Measurements from ENCODE around the gene OR13H1. TPM values are rescaled to one million over a fixed set of nuclear protein-coding genes. Genes with fewer than 3 reads are reported as not detected.
"Not testable (repeated sequence)": the region's sequence is repeated elsewhere in the genome, so short reads cannot be mapped to it uniquely, and the experiment has no call there.

OR13H1 gene, protein sequence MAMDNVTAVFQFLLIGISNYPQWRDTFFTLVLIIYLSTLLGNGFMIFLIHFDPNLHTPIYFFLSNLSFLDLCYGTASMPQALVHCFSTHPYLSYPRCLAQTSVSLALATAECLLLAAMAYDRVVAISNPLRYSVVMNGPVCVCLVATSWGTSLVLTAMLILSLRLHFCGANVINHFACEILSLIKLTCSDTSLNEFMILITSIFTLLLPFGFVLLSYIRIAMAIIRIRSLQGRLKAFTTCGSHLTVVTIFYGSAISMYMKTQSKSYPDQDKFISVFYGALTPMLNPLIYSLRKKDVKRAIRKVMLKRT
- total RNA-seq (2014; rRNA removed; shearing (Covaris generic)), result not detected in 2 replicates

DNA sequence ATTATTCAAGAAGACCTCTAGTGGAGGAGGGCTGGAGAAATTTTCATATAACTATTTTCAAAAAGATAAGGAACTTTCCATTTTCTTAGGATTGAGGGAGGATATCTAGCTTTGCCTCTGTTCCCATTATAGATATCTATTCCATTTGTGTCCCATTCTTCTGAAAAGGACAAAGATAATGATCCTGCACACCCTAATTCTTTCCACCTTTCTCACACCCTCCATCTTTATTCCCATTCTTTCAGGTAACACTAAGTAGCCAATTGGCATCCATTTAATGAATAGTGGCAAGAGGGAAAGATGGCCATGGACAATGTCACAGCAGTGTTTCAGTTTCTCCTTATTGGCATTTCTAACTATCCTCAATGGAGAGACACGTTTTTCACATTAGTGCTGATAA lies at the start of gene OR13H1:
TSS of gene OR13H1 (plus strand) at position 301 of the 400 bp plus-strand sequence. CDS start at position 301, 0 bp downstream.
- H3K4me1 ChIP-seq, result no peaks in the 10 kb centered on the region
- H3K36me3 ChIP-seq, result no peaks in the 10 kb centered on the region
- no peaks in the 10 kb centered on the region for H3K27me3 ChIP-seq
- no peak within 1 kb of the TSS for H3K27ac ChIP-seq
- no peak within 1 kb of the TSS for H3K4me3 ChIP-seq
- H3K9me3 ChIP-seq (replicated peaks), result no peaks in the 10 kb centered on the region
- no peak for DNase-seq

DNA sequence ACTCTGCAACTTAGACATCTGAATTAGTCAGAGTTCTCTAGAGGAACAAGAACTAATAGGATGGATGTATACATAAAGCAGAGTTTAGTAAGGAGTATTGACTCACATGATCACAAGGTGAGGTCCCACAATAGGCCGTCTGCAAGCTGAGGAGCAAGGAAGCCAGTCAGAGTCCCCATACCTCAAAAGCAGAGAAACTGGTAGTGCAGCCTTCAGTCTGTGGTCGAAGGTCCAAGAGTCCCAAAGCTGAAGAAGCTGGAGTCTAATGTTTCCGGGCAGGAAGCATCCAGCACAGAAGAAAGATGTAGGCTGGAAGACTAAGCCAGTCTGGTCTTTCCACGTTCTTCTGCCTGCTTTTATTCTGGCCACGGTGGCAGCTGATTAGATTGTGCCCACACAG lies 42.3 kb upstream of the OR13H1 start:
- not testable (repeated sequence) for H3K36me3 ChIP-seq; H3K27me3 ChIP-seq; DNase-seq; H3K27ac ChIP-seq; H3K4me3 ChIP-seq; H3K9me3 ChIP-seq (replicated peaks); H3K4me1 ChIP-seq

DNA sequence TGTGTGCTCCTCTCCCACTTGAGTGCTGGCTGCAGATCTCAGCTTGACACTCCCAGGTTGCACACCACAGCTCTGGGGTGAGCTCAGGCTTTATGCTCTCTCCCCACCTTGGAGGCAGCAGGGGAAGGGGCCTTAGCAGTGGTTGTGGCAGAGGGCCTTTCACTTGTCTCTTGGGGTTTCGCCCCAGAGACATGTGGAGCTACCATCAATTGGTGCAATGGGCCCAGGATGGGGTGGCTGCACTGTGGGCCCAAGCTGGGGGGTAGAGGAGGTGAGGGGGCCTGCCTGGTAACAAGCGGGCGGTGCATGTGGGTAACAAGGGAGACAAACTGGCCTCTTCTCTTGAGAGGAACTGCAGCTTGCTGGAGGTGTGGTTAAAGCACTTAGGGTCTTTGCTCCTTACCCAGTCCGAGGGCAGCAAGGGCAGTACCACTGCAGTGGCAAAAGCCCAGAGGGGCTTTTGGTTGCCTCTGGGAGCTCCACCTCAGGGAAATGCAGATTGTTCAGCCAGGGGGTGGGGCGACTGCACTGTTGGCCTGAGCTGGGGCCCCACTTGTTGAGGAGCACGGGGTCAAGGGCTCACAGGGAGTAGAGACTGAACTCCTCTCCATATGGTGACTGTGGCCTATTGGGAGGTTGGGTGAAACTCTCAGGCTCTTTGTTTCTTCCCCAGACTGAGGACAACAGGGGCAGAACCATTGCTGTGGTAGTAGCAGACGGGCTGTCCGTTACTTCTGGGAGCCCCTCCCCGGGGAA lies 30.5 kb upstream of the OR13H1 start:
- Histone ChIP-seq H3K9me3 (replicated peaks) (no peaks in the 10 kb centered on the region), H3K4me1 (no peaks in the 10 kb centered on the region), H3K27me3 (no peaks in the 10 kb centered on the region), H3K27ac (no peak overlapping the region), H3K4me3 (no peak overlapping the region), H3K36me3 (no peaks in the 10 kb centered on the region)
- DNase-seq, result no peak

DNA sequence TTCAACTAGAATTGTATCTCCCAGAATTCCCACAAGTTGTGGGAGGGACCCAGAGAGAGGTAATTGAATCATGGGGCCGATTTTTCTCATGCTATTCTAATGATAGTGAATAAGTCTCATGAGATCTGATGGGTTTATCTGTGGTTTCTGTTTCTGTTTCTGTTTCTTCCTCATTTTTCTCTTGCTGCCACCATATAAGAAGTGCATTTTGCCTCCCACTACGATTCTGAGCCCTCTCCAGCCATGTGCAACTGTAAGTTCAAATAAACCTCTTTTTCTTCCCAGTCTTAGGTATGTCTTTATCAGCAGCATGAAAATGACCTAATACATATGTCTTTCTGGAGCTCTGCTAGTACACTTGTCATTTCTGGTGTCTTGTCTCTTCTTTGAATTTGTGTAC lies 22.1 kb upstream of the OR13H1 start:
- Histone ChIP-seq H3K9me3 (replicated peaks) (no peaks in the 10 kb centered on the region), H3K27ac (no peak overlapping the region), H3K4me1 (no peaks in the 10 kb centered on the region), H3K27me3 (no peaks in the 10 kb centered on the region), H3K4me3 (no peak overlapping the region), H3K36me3 (no peaks in the 10 kb centered on the region)
- no peak for DNase-seq

DNA sequence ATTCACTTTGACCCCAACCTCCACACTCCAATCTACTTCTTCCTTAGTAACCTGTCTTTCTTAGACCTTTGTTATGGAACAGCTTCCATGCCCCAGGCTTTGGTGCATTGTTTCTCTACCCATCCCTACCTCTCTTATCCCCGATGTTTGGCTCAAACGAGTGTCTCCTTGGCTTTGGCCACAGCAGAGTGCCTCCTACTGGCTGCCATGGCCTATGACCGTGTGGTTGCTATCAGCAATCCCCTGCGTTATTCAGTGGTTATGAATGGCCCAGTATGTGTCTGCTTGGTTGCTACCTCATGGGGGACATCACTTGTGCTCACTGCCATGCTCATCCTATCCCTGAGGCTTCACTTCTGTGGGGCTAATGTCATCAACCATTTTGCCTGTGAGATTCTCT lies 344 bp downstream of the OR13H1 start:
- H3K4me3 ChIP-seq, result no peak overlapping the region
- no peaks in the 10 kb centered on the region for H3K9me3 ChIP-seq (replicated peaks)
- DNase-seq, result no peak
- H3K36me3 ChIP-seq, result no peaks in the 10 kb centered on the region
- H3K27me3 ChIP-seq, result no peaks in the 10 kb centered on the region
- no peaks in the 10 kb centered on the region for H3K4me1 ChIP-seq
- no peak overlapping the region for H3K27ac ChIP-seq

DNA sequence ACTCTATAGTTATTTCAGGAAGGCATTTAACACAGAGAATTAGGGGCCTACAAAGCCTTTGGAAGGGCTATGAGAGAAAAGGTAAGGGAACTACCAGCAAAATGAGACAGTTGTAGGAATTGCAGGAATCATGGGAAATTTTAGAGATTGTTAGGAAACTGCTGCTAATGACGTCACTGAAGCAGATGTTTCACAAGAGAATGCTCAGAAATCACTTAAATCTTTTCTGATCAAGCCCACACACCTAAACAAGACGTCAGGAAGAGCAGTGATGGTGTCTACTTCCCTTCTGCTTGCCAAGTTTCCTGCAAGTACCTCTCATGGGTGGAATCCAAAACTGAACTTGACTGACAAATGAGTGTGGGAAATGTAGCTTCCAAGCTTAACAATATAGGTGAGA lies 5.1 kb downstream of the OR13H1 start:
- Histone ChIP-seq H3K36me3 (no peaks in the 10 kb centered on the region), H3K27ac (no peak overlapping the region), H3K27me3 (no peaks in the 10 kb centered on the region), H3K4me3 (no peak overlapping the region), H3K4me1 (no peaks in the 10 kb centered on the region), H3K9me3 (replicated peaks) (no peaks in the 10 kb centered on the region)
- DNase-seq, result no peak

DNA sequence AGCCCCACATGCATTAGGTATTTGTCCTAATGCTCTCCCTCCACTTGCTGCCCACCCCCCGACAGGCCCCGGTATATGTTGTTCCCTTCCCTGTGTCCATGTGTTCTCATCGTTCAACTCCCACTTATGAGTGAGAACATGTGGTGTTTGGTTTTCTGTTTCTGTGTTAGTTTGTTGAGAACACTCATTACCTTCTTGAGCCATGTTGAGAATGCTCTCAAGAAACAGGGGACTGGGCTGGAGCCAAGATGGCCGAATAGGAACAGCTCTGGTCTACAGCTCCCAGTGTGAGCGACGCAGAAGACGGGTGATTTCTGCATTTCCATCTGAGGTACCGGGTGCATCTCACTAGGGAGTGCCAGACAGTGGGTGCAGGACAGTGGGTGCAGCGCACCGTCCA lies 8.6 kb downstream of the OR13H1 start:
- H3K27me3 ChIP-seq; H3K9me3 ChIP-seq (replicated peaks): not testable (repeated sequence)

DNA sequence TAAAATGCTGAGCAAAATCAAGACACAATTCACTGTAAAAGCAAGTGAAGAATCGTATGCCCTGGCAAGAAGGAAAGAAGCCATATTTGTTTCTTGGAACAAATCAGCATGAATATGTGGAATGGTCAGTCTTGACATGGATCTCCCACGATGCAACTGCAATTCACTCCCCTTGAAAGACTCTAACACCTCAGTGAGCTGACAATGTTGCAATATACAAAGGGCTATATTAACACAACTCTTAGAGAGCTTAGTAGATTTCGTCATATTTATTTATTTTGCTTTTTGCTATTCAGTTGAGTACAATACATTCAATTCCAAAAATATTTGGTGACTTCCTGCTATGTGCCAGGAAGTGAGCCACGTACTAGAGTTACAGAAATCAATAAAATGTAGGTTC lies 14.7 kb downstream of the OR13H1 start:
- no peaks in the 10 kb centered on the region for H3K36me3 ChIP-seq
- H3K9me3 ChIP-seq (replicated peaks), result no peaks in the 10 kb centered on the region
- no peaks in the 10 kb centered on the region for H3K27me3 ChIP-seq
- no peaks in the 10 kb centered on the region for H3K4me1 ChIP-seq
- no peak overlapping the region for H3K27ac ChIP-seq
- DNase-seq, result no peak
- no peak overlapping the region for H3K4me3 ChIP-seq

More for the DNA sequence above, 8.6 kb downstream of the OR13H1 start:
- not testable (repeated sequence) for H3K27ac ChIP-seq, DNase-seq, H3K4me3 ChIP-seq, H3K36me3 ChIP-seq, H3K4me1 ChIP-seq

DNA sequence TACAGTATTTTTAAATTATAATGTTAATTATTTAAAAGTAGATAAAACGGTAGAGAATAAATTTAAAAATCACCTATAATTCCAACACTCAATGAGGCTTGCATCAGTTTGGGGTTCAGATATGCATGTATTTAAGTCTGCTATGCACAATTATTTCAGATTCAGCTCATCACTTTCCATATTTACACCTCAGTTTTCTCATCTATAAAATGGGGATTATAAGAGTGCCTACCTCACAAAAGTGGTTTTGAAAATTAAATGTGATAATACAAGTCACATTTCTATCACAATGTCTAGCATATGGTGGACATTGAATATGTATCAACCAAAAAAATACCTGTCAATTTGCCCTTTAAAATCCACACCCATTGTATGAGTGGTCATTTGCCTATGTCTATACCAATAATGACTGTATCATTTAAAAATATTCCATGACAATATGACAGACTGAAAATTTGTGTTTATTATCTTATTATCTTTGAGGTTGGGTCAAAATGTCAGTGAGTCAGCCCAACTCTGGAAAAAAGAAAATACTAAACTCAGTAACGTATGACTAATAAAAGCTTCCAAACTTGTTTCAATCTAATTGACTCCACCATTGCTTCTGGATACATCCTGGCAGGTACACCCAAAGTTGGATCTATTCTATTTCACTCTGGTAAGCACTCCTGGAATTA lies 20.8 kb downstream of the OR13H1 start:
- DNase-seq, result no peak
- H3K27me3 ChIP-seq, result no peaks in the 10 kb centered on the region
- no peak overlapping the region for H3K27ac ChIP-seq

DNA sequence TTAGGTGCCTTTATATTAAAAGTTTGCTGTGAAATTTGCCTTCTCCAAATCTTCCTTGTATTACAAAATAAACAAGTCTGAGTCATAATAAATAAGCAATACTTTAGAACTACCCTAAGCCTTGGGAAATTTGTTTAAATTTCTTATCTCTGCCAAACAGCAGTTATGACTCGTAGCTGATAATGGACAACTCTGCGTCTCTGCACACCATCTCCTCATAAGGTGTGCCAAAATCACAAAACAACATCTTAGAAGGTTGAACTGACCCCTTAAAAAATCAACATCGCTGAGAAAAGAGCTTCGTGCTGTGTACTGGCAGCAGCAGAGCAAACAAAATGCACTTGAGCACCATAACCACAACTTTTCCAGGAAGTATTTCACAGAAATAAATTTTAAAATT lies 22.0 kb downstream of the OR13H1 start:
- Histone ChIP-seq H3K27me3 (no peaks in the 10 kb centered on the region), H3K27ac (no peak overlapping the region), H3K4me3 (no peak overlapping the region), H3K36me3 (no peaks in the 10 kb centered on the region), H3K9me3 (replicated peaks) (no peaks in the 10 kb centered on the region), H3K4me1 (no peaks in the 10 kb centered on the region)
- no peak for DNase-seq

More for the DNA sequence above, 20.8 kb downstream of the OR13H1 start:
- Histone ChIP-seq H3K9me3 (replicated peaks) (no peaks in the 10 kb centered on the region), H3K4me1 (no peaks in the 10 kb centered on the region), H3K36me3 (no peaks in the 10 kb centered on the region), H3K4me3 (no peak overlapping the region)

DNA sequence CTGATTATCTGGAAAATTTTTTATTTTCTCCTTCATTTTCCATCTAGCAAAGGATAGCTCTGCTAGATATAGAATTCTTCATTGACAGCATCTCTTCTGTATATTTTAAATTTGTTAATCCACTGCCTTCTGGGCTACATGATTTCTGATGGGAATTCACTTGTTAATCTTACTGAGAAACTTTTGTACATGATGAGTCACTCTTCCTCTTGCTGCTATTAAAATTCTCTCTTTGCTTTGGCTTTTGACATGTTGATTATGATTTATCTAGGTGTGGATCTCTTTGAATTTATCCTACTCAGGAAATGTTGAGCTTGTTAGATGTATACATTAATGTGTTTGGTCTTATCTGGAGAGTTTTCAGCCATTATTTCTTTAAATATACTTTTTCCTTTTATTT lies 27.5 kb downstream of the OR13H1 start:
- H3K4me3 ChIP-seq, result no peak overlapping the region
- H3K27me3 ChIP-seq, result no peaks in the 10 kb centered on the region
- H3K9me3 ChIP-seq (replicated peaks), result no peaks in the 10 kb centered on the region
- H3K36me3 ChIP-seq, result no peaks in the 10 kb centered on the region
- DNase-seq, result no peak
- H3K4me1 ChIP-seq, result no peaks in the 10 kb centered on the region
- H3K27ac ChIP-seq, result no peak overlapping the region

DNA sequence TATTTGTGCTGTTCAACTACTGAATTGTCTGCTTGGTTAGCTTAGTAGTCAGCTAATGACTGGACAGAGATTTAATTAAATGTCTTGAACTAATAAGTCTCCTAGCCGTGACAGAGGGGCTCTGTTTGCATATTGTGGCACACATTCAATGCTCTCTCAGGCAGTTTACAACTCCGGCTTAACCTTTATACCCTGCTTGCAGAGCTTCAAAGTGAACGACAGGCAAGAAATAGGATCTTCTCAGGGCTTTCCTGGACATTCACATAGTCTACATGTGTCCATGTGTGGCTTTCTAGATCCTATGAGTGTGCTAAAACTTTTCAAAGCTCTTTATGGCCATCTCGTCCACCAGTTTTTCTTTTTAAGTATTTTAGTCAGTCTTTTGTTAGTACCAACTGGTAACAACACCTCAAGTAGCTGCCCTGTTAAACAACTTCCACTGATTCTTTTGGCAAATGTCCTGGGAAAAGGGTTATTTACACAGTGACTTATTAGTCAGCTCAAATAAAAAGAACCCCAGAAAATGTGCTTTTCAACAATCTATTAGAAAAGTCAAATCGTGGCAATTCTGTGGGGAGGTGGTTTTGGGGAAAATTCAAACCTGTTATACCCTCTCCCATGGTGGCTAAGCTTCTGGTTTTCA lies 28.6 kb downstream of the OR13H1 start:
- DNase-seq, result no peak
- no peak overlapping the region for H3K4me3 ChIP-seq
- no peak overlapping the region for H3K27ac ChIP-seq
- H3K36me3 ChIP-seq, result no peaks in the 10 kb centered on the region
- no peaks in the 10 kb centered on the region for H3K9me3 ChIP-seq (replicated peaks)
- H3K27me3 ChIP-seq, result no peaks in the 10 kb centered on the region
- H3K4me1 ChIP-seq, result no peaks in the 10 kb centered on the region

DNA sequence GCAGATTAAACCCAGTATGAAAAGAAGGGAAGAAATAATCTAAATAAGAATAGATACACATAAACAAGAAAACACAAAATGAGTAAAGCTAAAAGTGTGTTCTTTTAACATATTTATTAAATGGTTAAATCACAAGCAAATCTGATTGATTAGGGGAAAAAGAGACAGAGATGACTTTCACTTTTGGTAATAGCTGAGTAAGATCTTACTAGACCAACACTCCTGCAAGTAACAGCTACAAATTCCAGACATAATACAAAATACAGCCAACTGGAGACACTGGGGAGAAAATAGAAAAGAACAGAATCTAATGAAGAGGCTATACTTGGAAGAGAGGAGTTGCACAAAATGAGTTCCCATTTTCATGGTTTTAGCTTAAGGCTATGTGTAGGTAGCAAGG lies 33.5 kb downstream of the OR13H1 start:
- no peaks in the 10 kb centered on the region for H3K4me1 ChIP-seq
- no peaks in the 10 kb centered on the region for H3K36me3 ChIP-seq
- no peak overlapping the region for H3K4me3 ChIP-seq
- DNase-seq, result no peak
- H3K27me3 ChIP-seq, result no peaks in the 10 kb centered on the region
- H3K9me3 ChIP-seq (replicated peaks), result no peaks in the 10 kb centered on the region
- no peak overlapping the region for H3K27ac ChIP-seq

DNA sequence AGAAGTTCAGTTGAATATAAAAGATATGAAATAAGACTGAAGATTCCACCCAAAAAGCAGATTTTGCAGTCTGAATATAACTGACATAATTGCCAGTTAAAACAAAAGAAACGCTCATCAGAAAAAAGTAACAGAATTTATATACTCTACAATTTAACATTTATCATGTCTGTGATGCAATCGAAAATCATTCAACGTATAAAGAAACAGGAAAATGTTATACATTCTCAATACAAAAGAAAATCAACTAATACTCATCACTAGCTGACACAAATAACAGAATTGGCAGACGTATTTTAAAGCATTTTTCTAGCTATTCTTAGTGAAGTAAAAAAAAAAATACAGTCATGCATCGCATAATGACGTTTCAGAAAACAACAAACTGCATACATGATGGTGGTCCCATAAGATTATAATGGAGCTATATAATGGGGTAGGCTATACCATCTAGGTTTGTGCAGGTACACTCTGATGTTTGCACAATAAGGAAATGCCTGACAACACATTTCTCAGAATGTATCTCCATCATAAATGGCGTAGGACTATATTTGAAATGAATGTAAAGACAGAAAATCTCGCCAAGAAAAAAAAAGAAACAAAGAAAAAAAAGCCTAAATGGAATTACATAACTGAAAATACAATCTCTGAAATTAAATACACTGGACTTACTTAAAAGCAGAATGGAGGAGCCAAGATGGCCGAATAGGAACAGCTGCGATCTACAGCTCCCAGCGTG lies 34.3 kb downstream of the OR13H1 start:
- Histone ChIP-seq H3K27me3 (no peaks in the 10 kb centered on the region), H3K4me1 (no peaks in the 10 kb centered on the region), H3K27ac (no peak overlapping the region), H3K4me3 (no peak overlapping the region), H3K9me3 (replicated peaks) (no peaks in the 10 kb centered on the region), H3K36me3 (no peaks in the 10 kb centered on the region)
- no peak for DNase-seq

Measured in SJCRH30 (cell line).